Sigmoid colon (tissue), 7 donors: ENCODE measurements around the gene KDM3B. TPM values are rescaled to one million over a fixed set of nuclear protein-coding genes. Genes with fewer than 3 reads are reported as not detected.

Source experiments
- DNase-seq: peaks from one replicate; pipeline ENCODE4 v3.0.0-alpha.2; 2019
- H3K27ac ChIP-seq, 4 donors: fragments of 200-600 bp; sonication (generic); one replicate each; pipeline ENCODE4 v1.5.1; 2016 to 2019; ENCODE audit warnings: mild to moderate bottlenecking in 1 of 4
- H3K27me3 ChIP-seq, 3 donors: fragments of 200-600 bp; sonication (generic); one replicate each; pipeline ENCODE4 v1.5.1; 2019; ENCODE audit warnings: mild to moderate bottlenecking in 1 of 3
- H3K36me3 ChIP-seq, 4 donors: fragments of 200-600 bp; sonication (generic); one replicate each; pipeline ENCODE4 v1.5.1; 2016 to 2019
- H3K4me1 ChIP-seq, 4 donors: fragments of 200-600 bp; sonication (generic); one replicate each; pipeline ENCODE4 v1.5.1; 2017 to 2019
- H3K4me3 ChIP-seq, 4 donors: fragments of 200-600 bp; sonication (generic); one replicate each; pipeline ENCODE4 v1.5.1; 2017 to 2019; ENCODE audit warnings: mild to moderate bottlenecking in 2 of 4, moderate library complexity in 1 of 4
- H3K9me3 ChIP-seq, 4 donors: fragments of 200-600 bp in 3 of 4; sonication (generic) in 3 of 4; one replicate each; pipeline versions ENCODE4 v1.5.1 to v1.6.1; 2013 to 2019
- EP300 ChIP-seq, 4 donors: sonication (generic); formaldehyde crosslinking; IDR thresholded peaks; one replicate each; pipeline ENCODE4 v1.6.1; 2017; ENCODE audit warnings: antibody characterized with exemption in 4 of 4
- POLR2A ChIP-seq, 2 donors: fragments of 450-650 bp; IDR thresholded peaks; one replicate each; pipeline ENCODE4 v1.6.1; 2016; ENCODE audit warnings: antibody characterized with exemption in 2 of 2, mild to moderate bottlenecking in 2 of 2, moderate library complexity in 2 of 2
- POLR2AphosphoS5 ChIP-seq, 4 donors: sonication (generic); formaldehyde crosslinking; IDR thresholded peaks; one replicate each; pipeline ENCODE4 v1.6.1; 2017; ENCODE audit warnings: antibody characterized with exemption in 4 of 4
- WGBS, 2 donors: extraction: QIAGEN DNeasy Blood & Tissue Kit; methylation state at CpG; one replicate each; pipeline ENCODE4 v1.1.7; 2013; 5-methylcytosine and 5-hydroxymethylcytosine counted together
- intact Hi-C: fragments of 100-400 bp; cut with DNase I; formaldehyde crosslinking; loops from one replicate; pipeline ENCODE4 v1.15.1; 2023
- polyA plus RNA-seq, 3 donors: library from polyadenylated mRNA; stranded (reverse); fragments of 200-250 nt; gene quantifications; one replicate each; pipeline ENCODE4 v1.2.3, GENCODE V29; 2013
- total RNA-seq, 4 donors: library from RNA; depleted of rRNA; stranded (reverse); fragments of >200 nt; gene quantifications; one replicate each; pipeline ENCODE4 v1.1.0, GENCODE V29; 2016
- TF ChIP-seq, protein P1 (sequence below), 4 experiments: fragments of 450-650 bp in 3 of 4; fragments of 200-600 bp in 1 of 4; IDR thresholded peaks; one replicate each; pipeline ENCODE4 v1.5.1; 2016 to 2019; ENCODE audit warnings: antibody characterized with exemption in 4 of 4, mild to moderate bottlenecking in 3 of 4, moderate library complexity in 2 of 4
- donor health status: healthy with polysubstance abuse.
- donor health status: Bipolar disorder and iron deficiency.
- donor health status: healthy.

KDM3B gene
- total and polyA plus RNA-seq, 7 donors = 16.2 to 69.6 (median 54.8) TPM

DNA sequence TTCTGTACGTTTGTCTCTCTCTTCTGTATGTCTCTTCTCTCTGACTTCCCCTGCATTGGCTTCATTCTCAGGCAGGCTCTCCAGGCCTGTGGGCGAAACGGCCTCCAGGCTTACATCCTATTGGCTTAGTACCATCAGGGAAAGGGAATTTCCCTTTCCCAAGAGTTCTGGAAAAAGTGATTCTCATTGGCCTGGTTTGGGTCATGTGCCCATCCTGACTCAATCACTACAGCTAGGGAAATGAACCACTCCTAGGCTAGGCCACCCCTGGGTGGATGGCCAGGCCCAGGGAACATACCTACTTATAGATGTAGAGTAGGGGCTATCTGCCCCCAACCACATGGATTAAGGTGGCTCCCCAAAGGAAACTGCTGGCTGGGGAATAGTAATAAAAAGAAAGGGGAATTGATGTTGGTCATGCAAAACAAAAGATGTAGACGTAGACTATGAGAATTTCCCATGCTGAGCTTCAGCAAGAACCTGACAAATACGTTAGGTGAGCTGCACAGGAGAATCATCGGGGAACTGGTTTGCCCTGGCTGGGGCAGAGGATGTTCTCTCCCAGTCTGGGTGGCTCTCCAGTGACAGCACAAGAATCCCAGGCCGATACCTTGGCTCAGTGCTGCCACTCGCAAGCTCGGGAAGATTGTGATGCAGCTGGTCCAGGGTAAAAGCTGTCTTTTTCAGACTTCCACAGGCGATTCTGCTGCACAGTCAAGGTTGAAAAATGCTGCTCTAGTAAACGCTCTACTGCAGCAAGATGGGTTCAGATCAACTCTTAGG is 109.0 kb downstream of the KDM3B start:
- TF ChIP-seq, protein P1, sequence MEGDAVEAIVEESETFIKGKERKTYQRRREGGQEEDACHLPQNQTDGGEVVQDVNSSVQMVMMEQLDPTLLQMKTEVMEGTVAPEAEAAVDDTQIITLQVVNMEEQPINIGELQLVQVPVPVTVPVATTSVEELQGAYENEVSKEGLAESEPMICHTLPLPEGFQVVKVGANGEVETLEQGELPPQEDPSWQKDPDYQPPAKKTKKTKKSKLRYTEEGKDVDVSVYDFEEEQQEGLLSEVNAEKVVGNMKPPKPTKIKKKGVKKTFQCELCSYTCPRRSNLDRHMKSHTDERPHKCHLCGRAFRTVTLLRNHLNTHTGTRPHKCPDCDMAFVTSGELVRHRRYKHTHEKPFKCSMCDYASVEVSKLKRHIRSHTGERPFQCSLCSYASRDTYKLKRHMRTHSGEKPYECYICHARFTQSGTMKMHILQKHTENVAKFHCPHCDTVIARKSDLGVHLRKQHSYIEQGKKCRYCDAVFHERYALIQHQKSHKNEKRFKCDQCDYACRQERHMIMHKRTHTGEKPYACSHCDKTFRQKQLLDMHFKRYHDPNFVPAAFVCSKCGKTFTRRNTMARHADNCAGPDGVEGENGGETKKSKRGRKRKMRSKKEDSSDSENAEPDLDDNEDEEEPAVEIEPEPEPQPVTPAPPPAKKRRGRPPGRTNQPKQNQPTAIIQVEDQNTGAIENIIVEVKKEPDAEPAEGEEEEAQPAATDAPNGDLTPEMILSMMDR (IDR thresholded peaks at IDR 0.05) = no peak
- no peak for TF ChIP-seq EP300 (IDR thresholded peaks at IDR 0.05)
- TF ChIP-seq POLR2A (IDR thresholded peaks at IDR 0.05) = no peak
- no peak for TF ChIP-seq POLR2AphosphoS5 (IDR thresholded peaks at IDR 0.05)
- no peaks in the 10 kb centered on the region for H3K27me3 ChIP-seq
- no peaks in the 10 kb centered on the region for H3K9me3 ChIP-seq
- intact Hi-C loops = no loop called here
- no peak overlapping the region for H3K4me3 ChIP-seq
- H3K27ac ChIP-seq = peak overlapping the region in 3 of 4 donors; percentile 3 to 30 (median 23)
- H3K4me1 ChIP-seq = peaks cover 0 to 31% (median 23%) of the 10 kb centered on the region in 4 donors
- 81 to 83% methylated on average over 11 of the region's 11 CpGs for WGBS, 2 donors
- no peak for DNase-seq
- no peaks in the 10 kb centered on the region for H3K36me3 ChIP-seq

DNA sequence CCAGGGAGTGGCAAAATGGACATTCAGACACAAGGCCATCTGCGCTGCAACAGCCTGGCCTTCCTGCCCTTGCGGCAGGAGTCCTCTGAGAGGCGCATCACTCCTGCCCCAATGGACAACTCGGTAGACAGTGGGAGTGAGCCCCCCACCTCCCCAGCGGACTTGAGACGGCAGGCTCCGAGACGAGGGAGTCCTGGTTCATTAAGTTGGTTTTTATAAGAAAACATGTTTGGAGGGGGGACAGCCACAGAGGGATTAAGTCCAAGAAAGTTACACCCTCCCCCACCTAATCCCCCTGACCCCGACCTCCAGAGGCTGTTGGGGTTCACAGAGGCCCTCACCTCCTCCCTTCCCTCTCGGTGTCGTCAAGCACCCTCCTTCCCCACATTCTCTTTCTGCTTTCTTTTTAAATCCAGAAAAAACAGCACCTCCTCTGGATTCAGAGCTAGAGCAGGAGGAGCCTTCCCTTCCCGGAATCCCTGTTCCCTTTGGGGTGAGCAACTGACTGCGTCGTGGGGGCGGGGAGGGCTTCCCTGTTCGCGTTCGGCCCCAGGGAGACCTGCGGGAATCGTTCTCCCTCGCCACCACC is 111.0 kb downstream of the KDM3B start:
- peak overlapping the region; percentile 96 to 99 (median 98) for H3K27ac ChIP-seq
- no peaks in the 10 kb centered on the region for H3K27me3 ChIP-seq
- TF ChIP-seq POLR2AphosphoS5 (IDR thresholded peaks at IDR 0.05) = no peak
- TF ChIP-seq EP300 (IDR thresholded peaks at IDR 0.05) = peak in 1 of 4 donors; percentile 46
- intact Hi-C loops = loop anchor here (1.0 to 2.0 kb wide), 2 partner anchors 29 to 79 kb away; partner anchors contain the start of gene ETF1
- DNase-seq = peak; percentile 84
- H3K4me3 ChIP-seq = peak overlapping the region; percentile 62 to 86 (median 76)
- no peaks in the 10 kb centered on the region for H3K9me3 ChIP-seq
- no peaks in the 10 kb centered on the region for H3K36me3 ChIP-seq
- peaks cover 0 to 37% (median 31%) of the 10 kb centered on the region in 4 donors for H3K4me1 ChIP-seq
- WGBS, 2 donors = 9 to 22% methylated on average over 21 of the region's 21 CpGs

DNA sequence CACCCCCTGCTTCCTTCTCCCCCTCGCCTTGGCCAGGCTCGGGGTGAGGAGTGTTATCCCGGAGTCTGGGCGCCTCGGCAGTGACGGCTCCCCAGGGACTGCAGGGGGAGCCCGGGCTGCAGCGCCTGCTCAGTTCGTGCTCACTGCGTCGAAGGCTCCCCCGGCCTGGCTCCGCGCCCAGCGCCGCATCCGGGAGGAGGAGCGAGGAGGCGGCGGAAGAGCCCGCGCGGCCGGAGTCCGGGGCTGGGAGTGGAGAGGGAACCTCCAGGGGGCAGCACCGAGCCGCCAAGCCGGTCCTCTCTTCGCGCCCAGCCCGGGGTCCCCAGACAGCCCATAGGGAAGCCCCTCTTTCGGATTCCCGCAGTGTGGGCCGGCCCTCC is 111.5 kb downstream of the KDM3B start:
- H3K9me3 ChIP-seq = no peaks in the 10 kb centered on the region
- H3K27ac ChIP-seq = peak overlapping the region; percentile 96 to 99 (median 98)
- 0% methylated on average over 34 of the region's 34 CpGs for WGBS, 2 donors
- H3K4me1 ChIP-seq = peaks cover 0 to 32% (median 28%) of the 10 kb centered on the region in 4 donors
- peak overlapping the region; percentile 62 to 86 (median 76) for H3K4me3 ChIP-seq
- TF ChIP-seq, protein P1 (IDR thresholded peaks at IDR 0.05) = peak; percentile 91 to 97 (median 94)
- TF ChIP-seq POLR2A (IDR thresholded peaks at IDR 0.05) = peak; percentile 64 to 73
- no peak for TF ChIP-seq EP300 (IDR thresholded peaks at IDR 0.05)
- TF ChIP-seq POLR2AphosphoS5 (IDR thresholded peaks at IDR 0.05) = peak; percentile 87 to 92 (median 90)
- H3K27me3 ChIP-seq = no peaks in the 10 kb centered on the region
- DNase-seq = peak; percentile 98
- intact Hi-C loops = loop anchor here (1.0 to 2.0 kb wide), 2 partner anchors 28 to 79 kb away; partner anchors contain the start of gene ETF1
- no peaks in the 10 kb centered on the region for H3K36me3 ChIP-seq

DNA sequence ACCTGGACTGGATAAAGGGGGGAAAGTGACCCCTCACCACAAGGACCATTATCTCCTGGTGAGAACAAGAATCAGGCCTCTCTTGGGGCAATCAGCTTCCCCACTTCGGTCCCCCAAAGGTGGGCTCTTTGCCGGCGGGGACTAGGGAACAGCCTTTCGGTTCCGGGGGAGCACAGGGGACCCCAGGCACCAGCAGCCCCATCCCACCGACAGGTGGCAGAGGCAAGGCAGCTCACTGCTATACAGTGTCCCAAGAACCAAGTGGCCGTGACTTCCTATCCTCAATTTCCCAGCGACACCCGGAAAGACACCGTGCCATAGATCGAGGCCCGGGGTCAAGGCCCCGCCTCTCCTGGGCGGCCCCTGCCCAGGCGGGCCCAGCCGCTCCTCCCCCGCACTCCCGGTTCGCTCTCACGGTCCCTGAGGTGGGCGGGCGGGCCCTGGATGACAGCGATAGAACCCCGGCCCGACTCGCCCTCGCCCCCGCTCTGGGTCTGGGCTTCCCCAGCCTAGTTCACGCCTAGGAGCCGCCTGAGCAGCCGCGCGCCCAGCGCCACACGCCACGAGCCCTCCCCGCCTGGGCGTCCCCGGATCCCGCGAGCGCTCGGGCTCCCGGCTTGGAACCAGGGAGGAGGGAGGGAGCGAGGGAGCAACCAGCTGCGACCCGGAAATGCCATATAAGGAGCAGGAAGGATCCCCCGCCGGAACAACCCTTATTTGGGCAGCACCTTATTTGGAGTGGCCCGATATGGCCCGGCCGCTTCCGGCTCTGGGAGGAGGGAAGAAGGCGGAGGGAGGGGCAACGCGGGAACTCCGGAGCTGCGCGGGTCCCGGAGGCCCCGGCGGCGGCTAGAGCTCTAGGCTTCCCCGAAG is 112.1 kb downstream of the KDM3B start:
- peak; percentile 99 for DNase-seq
- Histone ChIP-seq H3K4me1 (peaks cover 0 to 32% (median 26%) of the 10 kb centered on the region in 4 donors), H3K27me3 (no peaks in the 10 kb centered on the region), H3K36me3 (no peaks in the 10 kb centered on the region), H3K27ac (peak overlapping the region; percentile 96 to 99 (median 98)), H3K9me3 (no peaks in the 10 kb centered on the region), H3K4me3 (peak overlapping the region; percentile 62 to 86 (median 76))
- TF ChIP-seq, protein P1 (IDR thresholded peaks at IDR 0.05) = peak in 2 of 4 experiments; percentile 41 to 66
- TF ChIP-seq EP300 (IDR thresholded peaks at IDR 0.05) = no peak
- TF ChIP-seq POLR2AphosphoS5 (IDR thresholded peaks at IDR 0.05) = peak; percentile 62 to 86 (median 73)
- TF ChIP-seq POLR2A (IDR thresholded peaks at IDR 0.05) = peak in 1 of 2 donors; percentile 35
- intact Hi-C loops = loop anchor here (1.0 to 2.0 kb wide), 2 partner anchors 28 to 78 kb away; partner anchors contain the start of gene ETF1
- WGBS, 2 donors = 0% methylated on average over 64 of the region's 64 CpGs
